SU-DHL-6 (cell line): Measurements from ENCODE around the gene UBL4A.
A peak's percentile ranks its signal among the peaks of the same experiment; 100 is the strongest.

Source experiments
- H2AFZ ChIP-seq: fragments of 200-600 bp; sonication (generic); 2 replicates; pipeline ENCODE4 v1.6.1; 2014; ENCODE audit warnings: low read depth, mild to moderate bottlenecking, moderate library complexity, mixed read lengths, antibody characterized with exemption, low read length; ENCODE audit not compliant: severe bottlenecking
- H3F3A ChIP-seq: fragments of 200-600 bp; shearing (Covaris generic); 2 replicates; pipeline ENCODE4 v1.6.0; 2016; ENCODE audit warnings: antibody characterized with exemption, mild to moderate bottlenecking; ENCODE audit not compliant: insufficient read depth
- H3K27ac ChIP-seq: fragments of 200-600 bp; sonication (generic); 2 replicates; pipeline ENCODE4 v1.5.1; 2016; ENCODE audit warnings: low read depth, mild to moderate bottlenecking, low read length, moderate library complexity, mixed read lengths
- H3K27me3 ChIP-seq: fragments of 200-600 bp; sonication (generic), shearing (Covaris generic); 2 replicates; pipeline ENCODE4 v1.6.0; 2014; ENCODE audit warnings: mild to moderate bottlenecking, low read length
- H3K36me3 ChIP-seq: fragments of 200-600 bp; sonication (generic); 2 replicates; pipeline ENCODE4 v1.6.1; 2014; ENCODE audit warnings: mild to moderate bottlenecking, low read length, mixed read lengths
- H3K4me2 ChIP-seq: fragments of 300-600, 200-600 bp; shearing (Covaris generic), sonication (generic); 2 replicates; pipeline ENCODE4 v1.6.0; 2014; ENCODE audit warnings: low read length, low read depth, mild to moderate bottlenecking; ENCODE audit not compliant: poor library complexity, severe bottlenecking
- H3K4me3 ChIP-seq: fragments of 200-600 bp; sonication (generic); 2 replicates; pipeline ENCODE4 v1.5.1; 2014; ENCODE audit warnings: antibody characterized with exemption, low read length, mild to moderate bottlenecking, mixed read lengths; ENCODE audit not compliant: insufficient read depth, poor library complexity, severe bottlenecking
- H3K79me2 ChIP-seq: fragments of 200-600 bp; sonication (generic); 2 replicates; pipeline ENCODE4 v1.6.1; 2014; ENCODE audit warnings: mild to moderate bottlenecking, low read length, moderate library complexity; ENCODE audit not compliant: insufficient read depth
- H3K9ac ChIP-seq: fragments of 200-600 bp; sonication (generic); 2 replicates; pipeline ENCODE4 v1.7.0; 2014; ENCODE audit warnings: mild to moderate bottlenecking, low read length
- H3K9me2 ChIP-seq: fragments of 200-600 bp; sonication (generic); replicated peaks from 2 replicates; pipeline ENCODE4 v1.6.1; 2014; ENCODE audit warnings: low read length; ENCODE audit not compliant: insufficient read depth
- H3K9me3 ChIP-seq: fragments of 200-600 bp; sonication (generic); 2 replicates; pipeline ENCODE4 v1.6.1; 2014; ENCODE audit warnings: low read length, mixed read lengths; ENCODE audit not compliant: insufficient read depth
- H4K20me1 ChIP-seq: fragments of 200-600 bp; sonication (generic); 2 replicates; pipeline ENCODE4 v1.6.1; 2014; ENCODE audit warnings: low read depth, mild to moderate bottlenecking, antibody characterized with exemption, low read length, moderate library complexity, mixed read lengths
- CTCF ChIP-seq: fragments of 200-600 bp; sonication (generic); IDR thresholded peaks from one replicate; pipeline ENCODE4 v1.5.1; 2017; ENCODE audit warnings: antibody characterized with exemption, mild to moderate bottlenecking, low read length, moderate library complexity; ENCODE audit not compliant: insufficient read depth, poor library complexity, severe bottlenecking
- EZH2phosphoT487 ChIP-seq: fragments of 200-600 bp; sonication (generic), shearing (Covaris generic); conservative IDR thresholded peaks from 2 replicates; pipeline ENCODE4 v1.6.1; 2018; ENCODE audit warnings: mild to moderate bottlenecking, antibody characterized with exemption, low read length, moderate library complexity, mixed read lengths

UBL4A gene

GRCh38 chrX:154458954-154459778 lies 27.2 kb downstream of the UBL4A start:
- peak overlapping the region; percentile 75 for H3K4me3 ChIP-seq
- H2AFZ ChIP-seq = no peak overlapping the region
- H3K9me2 ChIP-seq = no peaks in the 10 kb centered on the region
- H3K27me3 ChIP-seq = no peaks in the 10 kb centered on the region
- H4K20me1 ChIP-seq = no peaks in the 10 kb centered on the region
- peaks cover 10% of the 10 kb centered on the region for H3K79me2 ChIP-seq
- 0 out of 2 replicates have a peak, but pooled peaks cover 2% of the 10 kb centered on the region for H3F3A ChIP-seq
- no peaks in the 10 kb centered on the region for H3K36me3 ChIP-seq
- TF ChIP-seq EZH2phosphoT487 (no peak), CTCF (no peak)
- H3K9ac ChIP-seq = peak overlapping the region; percentile 80
- H3K4me2 ChIP-seq = peak overlapping the region; percentile 84
- H3K9me3 ChIP-seq = no peaks in the 10 kb centered on the region
- H3K27ac ChIP-seq = no peak overlapping the region

GRCh38 chrX:154458116-154458953 lies 28.1 kb downstream of the UBL4A start, which contains the start of gene PLXNA3:
Gene PLXNA3, plus strand, starts transcription at chrX:154458281. Its CDS starts 1,903 bp downstream, at chrX:154460184.
- no peaks in the 10 kb centered on the region for H3K27me3 ChIP-seq
- peak within 1 kb of the TSS; percentile 80 for H3K9ac ChIP-seq
- H3K36me3 ChIP-seq = no peaks in the 10 kb centered on the region
- 0 out of 2 replicates have a peak, but pooled peaks cover 2% of the 10 kb centered on the region for H3F3A ChIP-seq
- peaks cover 10% of the 10 kb centered on the region for H3K79me2 ChIP-seq
- no peaks in the 10 kb centered on the region for H3K9me2 ChIP-seq
- TF ChIP-seq CTCF (no peak), EZH2phosphoT487 (no peak)
- H2AFZ ChIP-seq = peak within 1 kb of the TSS; percentile 59
- H3K27ac ChIP-seq = peak within 1 kb of the TSS; percentile 37; the same call in 1 of the 2 replicates
- no peaks in the 10 kb centered on the region for H3K9me3 ChIP-seq
- H3K4me2 ChIP-seq = peak within 1 kb of the TSS; percentile 84
- peak within 1 kb of the TSS; percentile 75 for H3K4me3 ChIP-seq
- H4K20me1 ChIP-seq = no peaks in the 10 kb centered on the region

- H3K9me2 ChIP-seq = no peaks in the 10 kb centered on the region
- H3K9me3 ChIP-seq = no peaks in the 10 kb centered on the region
- no peaks in the 10 kb centered on the region for H3K36me3 ChIP-seq
- H3F3A ChIP-seq = 0 out of 2 replicates have a peak, but pooled peaks cover 2% of the 10 kb centered on the region
- H3K27me3 ChIP-seq = no peaks in the 10 kb centered on the region
- H3K4me2 ChIP-seq = peak overlapping the region; percentile 84
- H3K79me2 ChIP-seq = peaks cover 10% of the 10 kb centered on the region
- H3K4me3 ChIP-seq = peak overlapping the region; percentile 75
- H4K20me1 ChIP-seq = no peaks in the 10 kb centered on the region
- TF ChIP-seq EZH2phosphoT487 (no peak), CTCF (no peak)
- peak overlapping the region; percentile 80 for H3K9ac ChIP-seq
- H2AFZ ChIP-seq = peak overlapping the region; percentile 59
- peak overlapping the region; percentile 37; the same call in 1 of the 2 replicates for H3K27ac ChIP-seq
Measured at GRCh38 chrX:154457491-154458115, 28.8 kb downstream of the UBL4A start.
